ENCODE data around the gene MRPS23.
A peak's percentile ranks its signal among the peaks of the same experiment; 100 is the strongest.

The MRPS23 gene

DNA sequence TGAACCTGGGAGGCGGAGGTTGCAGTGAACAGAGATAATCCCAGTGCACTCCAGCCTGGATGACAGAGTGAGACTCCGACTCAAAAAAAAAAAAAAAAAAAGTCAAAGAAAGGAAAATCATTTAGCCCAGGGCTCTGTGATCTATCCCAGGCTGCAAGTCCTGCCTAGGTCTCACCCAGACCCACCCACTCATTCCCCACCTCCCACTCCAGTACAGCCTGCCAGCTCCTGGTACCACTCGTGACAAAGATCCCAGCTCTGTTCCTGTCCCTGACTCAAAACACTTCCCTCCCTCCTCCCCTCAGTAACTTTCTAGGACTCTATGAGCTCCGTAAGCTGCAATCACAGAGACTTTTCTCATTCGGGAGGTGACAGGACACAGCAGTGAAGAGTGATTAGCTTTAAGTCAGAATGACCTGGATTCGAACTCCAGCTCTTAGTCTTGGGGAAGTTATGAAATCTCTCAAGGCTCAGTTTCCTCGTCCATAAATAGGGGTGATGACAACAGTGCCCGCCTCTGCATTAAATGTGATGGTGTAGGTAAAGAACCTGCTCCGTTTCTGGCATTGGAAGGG is 28.0 kb upstream of the MRPS23 start:
- no peak for DNase-seq

DNA sequence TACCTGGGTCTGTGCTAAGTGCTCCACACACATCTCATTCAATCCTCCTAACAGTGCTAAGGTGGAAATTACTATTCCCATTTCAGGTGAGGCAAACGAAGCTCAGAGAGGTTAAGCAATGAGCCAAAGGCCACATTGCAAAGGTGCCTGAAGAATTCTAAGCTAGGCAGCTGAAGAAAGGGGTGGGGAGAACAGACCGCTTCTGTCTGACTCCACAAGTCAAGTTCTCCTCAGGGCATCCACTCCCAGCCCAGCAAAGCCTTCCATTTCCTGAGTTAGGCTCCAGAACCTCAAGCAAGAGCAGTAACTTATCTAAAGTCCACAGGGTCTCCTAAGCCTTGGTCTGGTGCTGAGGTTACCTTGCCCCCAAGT is 27.0 kb upstream of the MRPS23 start:
- no peak for DNase-seq

DNA sequence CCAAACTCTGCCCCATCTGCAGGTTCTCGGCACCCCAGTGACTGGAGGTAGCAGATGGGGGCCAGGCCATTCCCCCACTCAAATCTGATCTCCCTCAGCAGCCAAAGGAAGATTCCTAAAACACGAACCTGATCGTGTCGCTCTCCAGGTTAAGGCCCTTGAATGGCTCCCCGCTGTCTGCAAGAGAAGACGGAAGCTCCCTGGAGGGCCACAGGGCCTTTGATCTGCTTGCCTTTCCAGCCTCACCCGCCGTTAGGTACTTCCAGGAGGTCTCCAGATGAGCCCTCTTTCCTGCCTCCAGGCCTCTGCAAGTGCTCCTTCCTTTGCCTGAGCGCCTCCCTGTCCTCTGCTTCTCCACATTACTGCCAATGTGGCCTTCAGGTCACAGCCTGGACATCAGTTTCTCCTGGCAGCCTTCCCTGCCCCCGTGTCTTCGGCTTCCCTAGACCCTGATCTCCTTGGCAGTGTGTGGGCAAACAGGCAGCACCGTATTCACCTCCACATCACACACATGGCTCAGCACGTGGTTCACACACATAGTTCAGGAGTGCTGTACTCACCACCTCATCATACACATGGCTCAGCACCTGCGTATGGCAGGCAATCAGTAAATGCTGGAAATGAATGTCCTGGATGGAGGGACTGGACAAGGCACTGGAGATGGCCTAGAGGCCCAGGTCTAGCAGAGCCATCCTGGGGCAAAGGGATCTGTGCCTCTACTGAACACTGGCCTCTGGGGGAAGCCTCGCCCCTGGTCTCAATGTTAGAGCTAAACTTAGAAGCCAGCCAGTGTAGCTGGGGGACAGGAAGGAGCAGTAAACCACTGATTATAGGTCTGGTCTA is 26.4 kb upstream of the MRPS23 start:
- no peak for DNase-seq

DNA sequence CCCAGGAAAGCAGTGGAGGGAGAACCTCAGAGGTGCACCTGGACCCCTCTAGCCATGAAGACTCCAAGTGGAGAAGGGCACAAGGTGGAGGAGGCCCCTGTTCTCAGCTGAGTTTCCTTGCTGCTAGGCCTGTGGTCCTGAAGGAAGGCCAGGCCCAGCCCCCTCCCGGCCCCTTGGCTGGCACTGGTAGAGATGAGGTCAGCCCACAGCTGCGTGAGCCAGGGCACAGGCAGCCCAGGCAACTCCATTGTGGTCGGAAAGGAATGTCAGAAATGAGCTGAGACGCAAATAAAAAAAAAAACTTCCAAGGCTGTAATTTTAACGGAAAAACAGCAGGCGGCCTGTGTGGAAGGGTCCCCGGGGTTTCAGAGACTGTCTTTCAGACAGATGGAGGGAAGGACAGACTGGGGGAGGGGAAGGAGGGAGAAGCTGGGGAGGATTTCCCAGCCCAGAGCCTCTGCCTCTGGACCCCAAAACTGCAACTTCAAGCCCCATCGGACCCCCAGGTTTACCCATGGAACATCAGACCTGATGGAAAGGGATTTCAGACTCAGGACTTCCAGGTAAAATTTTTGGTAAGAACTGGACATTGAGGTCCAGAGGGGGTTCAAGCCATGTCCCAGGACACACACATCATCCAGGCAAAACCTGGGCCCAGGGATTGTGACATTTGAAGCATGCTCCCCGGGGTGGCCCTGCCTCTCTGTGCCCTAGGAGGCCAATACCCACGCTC is 25.6 kb upstream of the MRPS23 start:
- DNase-seq, result peak; percentile 76

DNA sequence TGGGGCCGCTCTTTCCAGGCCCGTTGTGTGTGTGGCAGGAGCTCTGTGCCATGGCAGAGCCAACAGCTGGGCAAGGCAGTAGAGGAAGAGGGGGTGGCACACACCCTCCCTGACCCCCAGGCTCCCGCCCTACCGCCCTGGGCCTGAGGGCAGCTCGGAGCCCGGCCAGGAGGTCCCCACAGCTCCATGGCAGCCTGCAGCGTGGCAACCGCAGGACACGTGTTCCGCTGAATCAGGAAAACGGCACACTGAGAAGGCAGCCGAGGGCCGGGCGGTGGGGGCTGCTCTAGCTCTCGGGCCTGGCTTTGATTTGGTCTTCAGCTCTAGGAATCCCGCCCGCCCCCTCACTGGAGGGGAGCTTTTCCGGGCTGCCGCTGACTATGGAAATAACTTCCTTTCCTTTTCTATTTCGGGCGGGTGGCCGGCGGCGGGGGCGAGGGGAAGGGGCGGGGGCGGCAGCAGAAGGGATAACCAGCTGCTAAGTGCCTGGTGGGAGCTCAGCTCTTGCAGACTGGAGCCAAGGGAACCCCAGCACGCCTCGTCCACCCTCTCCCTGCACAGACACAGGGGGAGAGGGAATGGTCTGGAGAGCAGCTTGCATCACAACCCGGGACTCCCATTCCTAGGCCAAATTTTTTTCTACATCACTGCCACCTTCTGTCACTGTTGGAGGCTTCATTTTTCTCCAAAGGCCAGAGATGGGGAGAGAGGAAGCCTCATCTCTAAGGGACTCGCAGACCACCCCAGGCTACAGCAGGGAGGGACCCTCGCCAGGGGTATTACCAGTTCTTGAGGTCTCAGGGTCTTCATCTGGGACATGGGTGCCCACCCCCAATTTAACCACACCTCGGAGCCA is 24.8 kb upstream of the MRPS23 start:
- peak; percentile 69 for DNase-seq

DNA sequence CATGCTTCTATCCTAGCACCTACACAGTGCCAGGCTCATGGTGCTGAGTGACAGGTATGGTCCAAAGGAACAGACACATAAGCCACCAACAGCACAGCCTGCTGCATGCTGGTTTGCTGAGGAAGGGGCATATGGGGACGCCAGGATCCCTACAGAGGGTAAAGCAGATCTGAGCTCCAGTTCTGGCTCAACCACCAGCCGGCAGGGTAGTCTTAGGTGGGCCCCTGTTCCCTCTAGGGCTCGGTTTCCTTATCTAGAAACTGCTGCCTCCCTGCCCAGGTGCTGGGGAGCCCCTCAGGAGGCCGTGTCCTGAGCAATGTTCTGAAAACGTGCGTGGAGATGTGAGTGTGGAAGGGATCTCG is 24.2 kb upstream of the MRPS23 start:
- DNase-seq, result no peak

DNA sequence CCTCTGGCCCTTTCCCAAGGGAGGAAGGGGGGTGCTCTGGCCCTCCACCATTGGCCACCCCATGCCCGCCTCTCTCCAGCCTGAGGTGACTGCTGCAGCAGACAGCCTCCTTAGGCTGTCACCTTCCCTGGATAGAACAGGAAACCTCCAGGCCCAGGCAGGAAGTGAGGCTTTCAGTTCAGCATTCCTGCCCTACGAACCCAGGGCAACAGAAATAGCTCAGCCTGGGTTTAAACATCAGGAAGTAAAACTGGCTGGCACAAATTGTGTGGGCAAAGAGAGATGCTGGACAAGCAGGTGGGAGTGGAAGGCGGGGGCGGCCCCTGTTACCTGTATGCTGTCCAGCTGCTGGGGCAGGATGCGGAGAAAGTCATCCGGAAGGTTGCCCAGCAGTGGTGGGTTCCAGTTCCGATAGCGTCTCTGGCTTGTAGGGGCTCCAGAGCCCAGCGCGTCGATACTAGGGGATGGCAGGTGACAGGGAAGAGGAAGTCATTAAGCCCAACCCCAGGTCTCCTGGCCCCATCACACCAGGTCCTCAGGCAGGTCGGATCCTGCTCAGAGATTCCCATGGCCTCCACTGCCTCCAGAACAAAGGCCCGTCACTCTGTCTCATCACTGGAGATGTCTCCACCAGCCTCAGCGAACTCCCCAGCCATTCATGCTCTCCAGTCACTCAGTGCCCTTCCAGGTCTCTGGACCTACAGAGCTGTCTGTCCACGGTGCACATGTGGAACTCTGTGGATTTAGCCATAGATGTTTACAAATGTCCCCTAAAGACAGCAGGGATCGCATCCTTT is 23.6 kb upstream of the MRPS23 start:
- no peak for DNase-seq

DNA sequence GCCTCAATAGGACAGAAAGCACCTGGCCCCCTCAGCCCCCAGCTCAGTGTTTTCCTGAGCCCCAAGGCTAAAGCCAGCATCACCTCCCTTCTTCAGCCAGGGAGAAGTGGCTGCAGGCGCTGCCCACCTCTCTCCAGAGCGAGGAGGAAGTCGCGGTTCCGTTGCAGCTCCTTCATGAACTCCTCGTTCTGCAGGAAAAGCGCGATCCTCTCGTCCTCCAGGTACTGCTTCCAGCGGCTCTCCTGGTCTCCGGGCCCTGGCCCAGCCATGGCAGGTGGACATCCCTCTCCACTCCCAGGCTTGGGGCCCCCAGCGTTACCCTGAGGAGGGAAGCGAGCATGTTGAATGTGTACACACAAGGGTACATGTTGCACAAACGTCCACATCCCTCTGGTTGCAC is 22.7 kb upstream of the MRPS23 start:
- no peak for DNase-seq

DNA sequence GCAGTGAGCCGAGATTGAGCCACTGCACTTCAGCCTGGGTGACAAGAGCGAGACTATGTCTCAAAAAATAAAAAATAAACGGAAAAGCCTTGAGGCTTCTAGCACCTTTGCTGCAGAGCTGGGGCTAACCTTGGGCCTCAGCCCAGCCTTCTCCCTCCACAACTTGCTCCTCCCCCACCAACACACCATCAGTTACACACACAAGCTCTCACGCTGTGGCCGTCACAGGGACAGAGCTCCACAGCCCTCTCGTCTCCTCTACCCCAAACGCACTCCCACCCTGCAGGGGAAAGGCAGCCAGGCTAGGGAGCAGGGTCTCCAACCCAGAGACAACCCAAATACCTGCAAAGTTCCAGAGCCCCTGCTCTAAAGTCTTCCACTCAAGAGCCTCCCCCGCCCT is 22.0 kb upstream of the MRPS23 start:
- DNase-seq, result no peak

DNA sequence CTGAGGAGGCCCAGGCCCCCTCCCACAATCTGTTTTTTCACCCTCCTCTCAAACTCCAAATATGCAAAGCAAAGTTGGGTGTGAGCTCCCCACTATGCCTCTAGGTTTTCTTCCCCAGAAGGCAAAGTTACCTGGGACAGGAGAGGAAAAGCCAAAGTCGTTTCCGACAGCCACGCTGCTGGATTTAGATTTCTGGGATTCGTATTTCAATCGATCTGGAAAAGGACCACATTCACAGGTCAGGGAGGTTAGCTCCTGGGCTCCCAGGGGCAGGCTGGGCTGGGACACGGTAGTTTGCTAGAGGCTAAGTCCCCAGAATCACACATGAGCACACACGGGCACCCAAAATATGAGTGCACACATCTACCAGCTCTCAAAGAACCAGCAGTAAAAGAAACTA is 21.3 kb upstream of the MRPS23 start:
- no peak for DNase-seq

DNA sequence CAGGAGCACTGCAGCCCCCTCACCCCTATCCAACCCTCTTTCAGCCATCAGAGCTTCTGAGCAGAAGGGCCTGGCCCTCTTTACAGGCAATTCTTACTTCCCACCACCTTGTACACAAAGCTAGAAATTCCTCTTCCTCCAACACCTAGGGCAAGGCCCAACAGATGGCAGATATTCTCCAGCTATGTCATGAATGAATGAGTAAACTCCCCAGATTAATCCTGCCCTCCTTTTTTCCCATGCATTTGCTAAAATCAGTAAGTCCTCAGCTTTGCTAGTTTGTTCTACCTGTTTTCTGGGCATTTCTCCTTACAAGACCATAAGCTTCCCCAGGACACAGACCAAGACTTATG is 20.4 kb upstream of the MRPS23 start:
- DNase-seq, result no peak

DNA sequence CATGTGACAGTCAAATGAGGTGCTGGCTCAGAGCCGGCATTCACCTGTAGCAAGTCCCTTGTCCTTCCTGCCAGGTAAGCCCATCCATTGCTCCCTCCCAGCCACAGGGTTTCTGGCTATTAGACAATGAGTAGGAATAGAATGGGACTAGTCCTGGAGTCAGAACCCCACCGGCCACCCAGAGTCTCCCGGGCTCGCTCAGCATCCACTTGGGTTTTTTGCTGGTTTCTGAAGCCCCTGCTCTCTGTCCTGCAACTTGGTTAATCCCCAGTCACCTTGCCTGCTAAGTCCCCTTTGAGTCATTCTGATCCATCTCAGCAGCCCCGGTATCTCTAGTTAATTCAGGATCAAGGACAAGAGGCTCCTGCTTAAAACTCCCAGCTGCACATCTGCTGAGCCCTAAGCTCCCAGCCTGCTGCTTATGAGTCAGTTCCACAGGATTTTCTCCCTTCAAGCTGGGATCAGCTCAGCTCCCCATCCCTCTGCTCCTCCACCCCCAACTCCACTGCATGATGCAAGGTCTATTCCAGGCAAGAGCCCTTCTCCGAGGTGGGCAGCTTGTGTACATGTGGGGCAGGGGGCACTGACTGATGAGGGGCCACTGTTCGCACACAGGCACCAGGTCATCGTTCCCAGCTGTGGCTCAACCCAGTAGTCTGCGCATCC is 19.9 kb upstream of the MRPS23 start:
- DNase-seq, result no peak

DNA sequence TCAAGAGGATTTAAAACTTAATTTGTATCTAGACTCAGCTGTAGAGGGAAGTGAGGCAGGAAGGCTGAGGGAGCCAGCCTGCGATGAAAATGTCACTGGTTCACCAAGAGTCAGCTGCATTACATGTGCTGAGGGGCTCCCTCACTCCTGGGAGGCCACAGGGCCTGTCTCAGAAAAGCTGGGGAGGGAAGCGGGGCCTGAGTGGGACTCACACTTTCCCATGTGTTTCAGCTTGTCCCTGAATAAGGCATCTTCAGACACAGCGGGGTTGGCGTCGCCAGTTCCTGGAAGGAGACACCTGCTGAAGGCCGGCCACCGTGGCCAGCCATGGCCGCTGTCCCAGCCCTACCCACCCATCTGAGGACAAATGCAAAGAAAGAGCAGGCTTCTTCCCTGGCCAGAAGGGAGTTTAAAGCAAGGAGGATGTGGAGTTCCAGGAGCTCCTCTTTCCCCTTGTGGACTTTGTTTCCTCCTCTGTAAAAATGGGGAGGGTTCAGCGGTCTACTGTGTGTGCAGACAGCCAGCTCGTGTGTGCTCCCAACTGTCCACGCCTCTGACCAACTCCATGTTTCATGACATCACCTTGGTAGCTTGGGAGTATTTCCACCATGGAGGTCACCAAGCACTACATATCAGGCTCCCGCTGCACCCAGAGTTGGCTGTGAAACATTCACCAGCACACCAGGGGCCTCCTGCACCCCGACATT is 19.2 kb upstream of the MRPS23 start:
- DNase-seq, result no peak

DNA sequence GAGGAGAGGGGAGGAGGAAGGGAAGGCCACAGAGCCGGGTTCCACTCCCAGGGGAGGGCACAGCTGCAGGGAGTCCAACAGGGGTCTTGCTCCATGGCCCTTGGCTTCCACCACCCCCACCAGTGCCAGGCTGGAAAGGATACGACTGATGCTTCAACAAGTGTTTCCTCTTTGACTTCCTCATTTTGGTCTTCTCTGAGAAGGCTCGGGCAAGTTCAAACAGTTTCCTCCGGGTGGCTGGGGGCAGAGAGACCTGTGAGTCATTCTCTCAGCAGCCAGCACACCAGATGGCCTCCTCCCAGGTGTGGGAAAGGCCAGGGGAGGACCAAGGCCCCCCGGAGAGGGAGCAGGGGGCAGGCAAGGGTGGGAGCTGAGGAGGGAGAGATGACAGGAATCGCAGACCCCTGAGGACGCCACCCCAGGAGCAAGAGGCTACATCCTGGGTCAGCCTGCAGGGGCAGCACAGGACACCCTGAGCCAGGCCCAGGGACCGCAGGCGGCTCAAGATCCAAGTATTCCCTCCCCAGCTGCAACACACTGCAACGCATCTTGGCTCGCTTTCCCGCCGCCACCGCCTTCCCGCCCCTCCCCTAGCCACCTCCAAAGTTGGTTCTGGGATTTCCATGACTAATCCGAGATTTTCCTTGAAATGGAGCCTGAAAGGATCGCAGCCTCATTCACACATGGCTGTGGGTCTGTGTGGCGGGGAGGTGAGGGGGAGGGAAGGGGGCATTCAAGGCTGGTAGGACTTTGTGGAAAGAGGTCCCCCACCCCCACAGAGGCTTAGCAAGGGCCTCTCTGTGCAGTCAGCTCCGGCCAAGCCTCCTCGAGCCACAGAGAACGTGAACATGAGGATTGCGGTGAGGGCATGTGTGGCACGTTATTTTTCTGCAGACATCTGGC is 18.4 kb upstream of the MRPS23 start:
- peak; percentile 77 for DNase-seq

DNA sequence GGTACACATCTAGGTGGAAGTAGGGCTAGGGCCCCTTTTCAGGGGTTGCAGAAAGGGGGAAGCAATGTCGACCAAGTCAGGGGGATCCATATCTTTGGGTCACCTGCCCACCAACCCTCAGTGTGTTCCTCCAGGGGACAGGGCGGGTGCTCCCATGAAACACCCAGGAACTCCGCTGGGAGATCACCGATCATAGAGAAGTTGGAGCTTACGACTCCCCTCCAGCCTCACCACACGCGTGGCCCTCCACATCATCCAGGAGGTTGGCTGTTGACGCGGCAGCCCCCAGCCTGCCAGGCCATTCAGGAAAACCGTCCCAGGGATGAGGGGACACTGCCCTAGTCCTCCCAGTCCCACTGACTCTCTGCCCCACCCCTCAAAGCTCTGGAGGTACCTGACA is 17.3 kb upstream of the MRPS23 start:
- no peak for DNase-seq

DNA sequence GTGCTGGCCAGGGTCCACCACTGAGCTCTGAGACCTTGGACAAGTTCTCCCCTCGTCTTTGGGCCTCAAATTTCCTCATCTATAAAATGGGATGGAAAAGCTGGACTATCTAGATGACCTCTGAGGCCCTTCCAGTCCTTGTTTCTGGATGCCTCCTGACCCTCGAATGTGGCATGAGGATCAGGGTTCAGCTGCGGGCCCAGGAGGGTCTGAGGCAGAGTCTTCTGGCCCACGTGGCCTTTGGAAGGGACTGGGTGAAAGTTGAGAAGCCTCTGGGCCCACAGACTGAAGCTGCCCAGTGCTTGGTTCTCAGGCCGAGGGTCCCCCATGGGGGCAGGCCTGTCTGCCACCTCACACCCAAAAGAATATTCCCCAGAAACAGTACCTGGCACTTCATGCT is 16.9 kb upstream of the MRPS23 start:
- no peak for DNase-seq

DNA sequence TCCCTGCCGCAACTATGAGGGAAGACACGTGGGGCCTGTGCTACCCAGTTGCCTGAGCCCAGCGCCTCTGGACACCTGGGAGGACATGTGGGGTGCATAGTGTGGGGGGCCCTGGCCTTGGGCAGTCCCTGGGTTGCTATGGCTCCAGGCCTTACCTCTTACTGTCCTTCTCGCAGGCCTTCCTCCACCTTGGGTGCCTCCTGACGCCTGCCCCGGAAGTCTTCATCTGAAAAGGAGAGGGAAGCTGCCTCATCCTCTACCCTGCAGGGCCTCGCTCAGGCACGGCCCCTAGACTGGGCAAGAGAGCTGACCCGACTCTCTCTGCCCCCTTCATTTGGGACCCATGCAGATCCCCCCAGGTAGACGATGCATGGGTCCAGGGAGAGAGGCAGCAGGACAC is 16.5 kb upstream of the MRPS23 start:
- no peak for DNase-seq

DNA sequence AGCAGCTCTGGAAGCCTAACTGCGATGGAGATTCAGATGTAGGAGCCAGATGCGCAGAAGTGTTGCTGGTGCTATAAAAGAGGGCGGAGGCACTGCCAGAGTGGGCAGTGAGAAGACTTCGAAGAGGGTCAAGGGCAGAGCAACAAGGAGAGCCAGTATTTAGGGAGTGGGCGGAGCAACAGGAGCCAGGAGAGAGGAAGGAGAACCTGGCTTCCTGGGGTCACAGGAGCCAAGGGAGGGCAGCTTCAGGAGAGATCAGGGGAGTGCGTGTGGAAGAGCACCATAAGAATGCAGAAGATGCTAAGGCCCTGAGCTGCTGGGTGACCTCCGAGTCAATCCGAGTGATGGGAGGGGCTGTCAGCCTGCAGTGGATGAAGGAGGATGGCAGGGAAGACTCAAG is 14.4 kb upstream of the MRPS23 start:
- no peak for DNase-seq

DNA sequence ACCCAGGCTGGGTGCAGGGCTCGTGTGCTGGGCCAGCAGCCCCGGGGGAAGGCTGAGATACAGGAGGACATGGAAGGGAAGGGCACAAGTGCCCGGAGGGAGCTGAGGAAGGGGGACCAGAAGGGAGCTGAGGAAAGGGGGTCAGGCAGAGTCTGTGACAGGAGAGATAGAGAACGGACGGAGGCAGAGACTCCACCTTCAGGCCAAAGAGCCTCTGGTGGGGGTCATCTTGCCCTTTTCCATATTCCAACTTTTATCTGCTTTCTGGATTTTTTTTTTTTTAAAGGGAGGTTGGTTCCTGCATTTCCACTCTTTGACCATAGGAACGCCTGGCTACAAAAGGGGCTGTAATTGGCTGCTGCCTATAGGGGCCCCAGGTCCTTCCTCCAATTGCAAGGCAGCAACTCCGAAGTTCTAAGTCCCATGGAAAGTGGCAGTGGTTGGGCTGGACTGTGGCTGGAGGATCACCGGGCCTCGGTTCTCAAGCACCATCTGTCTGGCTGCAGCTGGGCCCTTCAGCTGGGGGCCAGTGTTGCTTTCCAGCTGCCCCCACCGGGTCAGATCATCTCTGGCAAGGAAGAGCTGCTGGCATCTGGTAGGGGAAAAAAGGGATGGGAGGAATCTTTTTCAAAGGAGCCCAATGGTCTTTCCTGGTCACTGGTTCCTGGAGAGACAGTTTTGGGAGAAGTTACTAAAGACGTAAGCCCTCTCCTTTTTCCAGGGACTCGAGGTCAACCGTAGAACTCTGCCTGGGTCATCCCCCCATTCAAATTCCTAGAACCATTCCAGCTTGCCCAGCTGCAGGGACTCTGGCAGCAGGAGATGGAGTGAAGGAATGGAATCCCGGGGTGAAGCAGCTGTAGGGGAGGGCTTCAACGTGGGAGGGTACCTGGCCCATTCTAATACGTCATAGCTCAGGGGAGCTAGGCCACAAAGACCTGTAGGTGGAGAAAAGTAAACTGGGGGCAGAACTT is 13.1 kb upstream of the MRPS23 start:
- no peak for DNase-seq

All from GOT3 (cell line).